SHP77 treated with DMSO at 0.1 percent for 48 hours (cell line): ENCODE results near the gene PRKCQ.
"Not testable (repeated sequence)": the region's sequence is repeated elsewhere in the genome, so short reads cannot be mapped to it uniquely, and the experiment has no call there.

Source experiments
- DNase-seq: peaks from one replicate; lab custom pipeline; 2025; lab: John Stamatoyannopoulos, UW

PRKCQ gene

DNA sequence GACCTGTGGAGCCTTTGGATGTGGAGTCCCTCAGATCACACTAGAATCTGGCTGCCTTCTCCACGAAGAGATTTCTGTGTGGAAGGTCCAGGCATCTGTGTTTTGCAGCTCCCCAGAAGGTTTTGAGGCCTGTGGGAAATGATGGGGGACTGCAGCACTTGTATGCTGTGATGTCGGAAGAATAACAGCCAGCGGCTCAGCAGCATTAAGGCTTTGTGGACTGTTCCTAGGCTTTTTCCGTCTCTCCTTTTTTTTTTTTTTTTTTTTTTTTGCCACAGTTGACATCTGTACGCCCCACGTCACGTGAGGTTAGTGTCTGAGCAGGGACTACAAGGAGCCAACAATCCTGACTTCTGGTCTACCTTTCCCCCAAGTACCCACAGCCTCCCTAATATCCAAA, 196.0 kb downstream of the PRKCQ start:
- no peak for DNase-seq

DNA sequence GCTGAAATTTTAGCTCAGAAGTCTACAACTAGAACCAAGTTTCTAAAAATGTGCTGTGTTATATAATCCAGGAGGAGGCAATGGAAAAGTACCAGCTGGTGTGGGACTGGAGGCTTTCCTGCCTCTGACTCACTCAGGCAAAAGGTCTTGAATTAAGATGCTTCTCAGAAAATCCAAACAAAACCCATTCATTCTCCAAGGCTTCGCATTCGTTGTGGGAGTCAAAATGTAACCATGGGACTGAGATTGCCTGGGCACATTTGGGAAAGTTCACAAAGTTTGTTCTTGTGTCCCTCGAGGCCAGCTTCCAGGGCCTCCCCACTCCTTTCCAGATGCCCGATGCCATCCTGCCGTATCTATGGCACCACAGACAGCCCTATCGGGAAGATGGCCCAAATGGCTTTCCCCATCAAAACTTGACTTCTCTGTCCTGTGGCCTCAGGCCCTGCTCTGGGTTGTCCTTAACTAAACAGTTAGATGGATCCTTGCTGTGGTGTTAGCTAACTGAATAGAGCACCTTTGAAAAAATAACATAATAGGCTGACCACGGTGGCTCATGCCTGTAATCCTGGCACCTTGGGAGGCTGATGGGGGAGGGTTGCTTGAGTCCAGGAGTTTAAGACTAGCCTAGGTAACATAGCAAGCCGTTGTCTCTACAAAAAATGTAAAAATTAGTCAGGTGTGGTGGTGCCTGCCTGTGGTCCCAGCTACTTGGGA, 196.8 kb downstream of the PRKCQ start:
- DNase-seq, result no peak

DNA sequence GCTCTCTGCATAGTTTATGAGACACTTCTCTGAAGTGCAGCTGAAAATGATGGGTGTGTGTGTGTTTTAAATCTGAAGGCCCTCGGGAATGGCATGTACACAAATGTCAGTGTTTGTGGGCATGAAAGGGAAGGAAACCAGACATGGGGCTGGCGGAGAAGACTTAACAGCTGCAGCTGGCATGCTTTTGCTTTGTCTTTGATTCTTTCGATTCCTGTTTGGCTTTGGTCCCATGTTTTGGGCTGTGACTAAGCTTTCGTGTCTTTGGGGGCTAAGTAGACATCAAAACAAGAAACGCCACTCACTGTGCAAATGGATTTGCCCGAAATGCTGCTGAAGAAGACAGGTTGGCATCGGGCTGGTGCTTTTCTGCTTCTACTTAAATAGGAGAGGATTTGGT, 198.0 kb downstream of the PRKCQ start:
- no peak for DNase-seq

DNA sequence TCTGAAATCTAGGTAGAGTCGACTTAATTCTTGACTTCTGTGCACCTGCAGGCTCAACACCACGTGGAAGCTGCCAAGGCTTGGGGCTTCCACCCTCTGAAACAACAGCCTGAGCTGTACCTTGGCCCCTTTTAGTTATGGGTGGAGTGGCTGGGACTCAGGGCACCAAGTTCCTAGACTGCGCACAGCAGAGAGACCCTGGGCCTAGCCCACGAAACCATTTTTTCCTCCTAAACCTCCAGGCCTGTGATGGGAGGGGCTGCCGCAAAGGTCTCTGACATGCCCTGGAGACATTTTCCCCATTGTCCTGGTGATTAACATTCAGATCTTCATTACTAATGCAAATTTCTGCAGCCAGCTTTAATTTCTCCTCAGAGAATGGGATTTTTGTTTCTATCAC, 199.6 kb downstream of the PRKCQ start:
- not testable (repeated sequence) for DNase-seq

DNA sequence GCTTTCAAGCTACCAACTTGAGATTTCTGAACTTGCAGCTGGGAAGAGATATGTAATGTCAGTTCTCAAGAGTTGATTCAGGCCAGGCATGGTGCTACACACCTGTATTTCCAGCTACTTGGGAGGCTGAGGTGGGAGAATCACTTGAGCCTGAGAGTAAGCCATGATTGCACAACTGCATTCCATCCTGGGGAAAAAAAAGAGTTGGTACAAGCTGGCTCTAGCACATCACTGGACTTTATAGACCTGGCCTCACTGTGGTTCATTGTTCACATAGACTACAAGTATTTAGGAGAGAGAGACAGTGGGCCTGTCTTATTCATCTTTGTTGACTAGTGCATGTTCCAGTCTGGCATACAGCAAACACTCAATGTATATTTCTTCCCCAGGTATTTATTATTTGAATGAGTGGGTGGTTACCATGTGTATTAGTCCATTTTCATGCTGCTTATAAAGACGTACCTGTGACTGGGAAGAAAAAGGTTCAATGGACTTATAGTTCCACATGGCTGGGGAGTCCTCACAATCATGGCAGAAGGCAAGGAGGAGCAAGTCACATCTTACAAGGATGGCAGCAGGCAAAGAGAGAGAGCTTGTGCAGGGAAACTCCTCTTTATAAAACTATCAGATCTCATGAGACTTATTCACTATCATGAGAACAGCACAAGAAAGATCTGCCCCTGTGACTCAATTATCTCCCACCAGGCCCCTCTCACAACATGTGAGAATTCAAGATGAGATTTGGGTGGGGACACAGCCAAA, 200.9 kb downstream of the PRKCQ start:
- DNase-seq, result no peak
